K562 (cell line): Measurements from ENCODE around the gene ARHGAP26. TPM values are rescaled to one million over a fixed set of nuclear protein-coding genes. Genes with fewer than 3 reads are reported as not detected.

Source experiments
- ARID2 ChIP-seq: fragments of 450-650 bp; IDR thresholded peaks from 2 replicates; pipeline ENCODE4 v1.6.1; 2017; ENCODE audit warnings: antibody characterized with exemption, mild to moderate bottlenecking
- ARNT ChIP-seq, 2 experiments: fragments of 450-650 bp; IDR thresholded peaks; 2 replicates each; pipeline ENCODE4 v1.6.1; 2016; ENCODE audit warnings: mild to moderate bottlenecking in 1 of 2
- ATF4 ChIP-seq: fragments of 450-650 bp; formaldehyde crosslinking; IDR thresholded peaks from 2 replicates; pipeline ENCODE4 v1.4.0; 2022; ENCODE audit warnings: mild to moderate bottlenecking, moderate library complexity
- BCL6 ChIP-seq: fragments of 250-450 bp; sonication (Bioruptor Pico); IDR thresholded peaks from 2 replicates; pipeline ENCODE4 v1.4.0; 2020
- CBFA2T2 ChIP-seq: fragments of 450-650 bp; conservative IDR thresholded peaks from 2 replicates; pipeline ENCODE4 v1.6.1; 2017; ENCODE audit warnings: mild to moderate bottlenecking
- MED1 ChIP-seq: sonication (generic); formaldehyde crosslinking; IDR thresholded peaks from 2 replicates; pipeline ENCODE4 v1.8.1; 2023; ENCODE audit warnings: missing genetic modification reagents, borderline replicate concordance
- MTA2 ChIP-seq: fragments of 450-650 bp; IDR thresholded peaks from 2 replicates; pipeline ENCODE4 v1.6.1; 2016; ENCODE audit warnings: low read depth
- NRF1 ChIP-seq, 2 experiments: fragments of 450-650 bp; IDR thresholded peaks in 1 of 2; conservative IDR thresholded peaks in 1 of 2; 2 replicates each; pipeline ENCODE4 v1.6.1; 2014; ENCODE audit warnings: mild to moderate bottlenecking in 2 of 2
- POLR2B ChIP-seq: fragments of 450-650 bp; IDR thresholded peaks from 2 replicates; pipeline ENCODE4 v1.6.1; 2018; ENCODE audit warnings: low read depth; ENCODE audit not compliant: partially characterized antibody
- POLR3A ChIP-seq: IDR thresholded peaks from 2 replicates; pipeline ENCODE4 v1.6.1; 2011; ENCODE audit warnings: borderline replicate concordance, mild to moderate bottlenecking, moderate library complexity; ENCODE audit not compliant: insufficient read length, insufficient read depth; ENCODE audit errors: extremely low read depth
- RAD21 ChIP-seq, 2 experiments: fragments of 250-450 bp in 1 of 2; fragments of 450-650 bp in 1 of 2; sonication (Bioruptor Pico) in 1 of 2; formaldehyde crosslinking in 1 of 2; IDR thresholded peaks in 1 of 2; conservative IDR thresholded peaks in 1 of 2; 2 replicates each; pipeline versions ENCODE4 v1.4.0 to v1.8.0; 2020 to 2022; ENCODE audit warnings: mild to moderate bottlenecking in 2 of 2, moderate library complexity in 1 of 2
- STAT6 ChIP-seq: sonication (generic); formaldehyde crosslinking; IDR thresholded peaks from 2 replicates; pipeline ENCODE4 v1.8.1; 2023; ENCODE audit warnings: mild to moderate bottlenecking, missing genetic modification reagents
- TCF7 ChIP-seq: sonication (generic); IDR thresholded peaks from 2 replicates; pipeline ENCODE4 v1.6.1; 2016; ENCODE audit warnings: antibody characterized with exemption, borderline replicate concordance
- UBTF ChIP-seq, 2 experiments: IDR thresholded peaks; 2 replicates each; pipeline ENCODE4 v1.6.1; 2012; ENCODE audit warnings: improper control_type of control experiment in 2 of 2, low read depth in 2 of 2, low read length in 2 of 2, borderline replicate concordance in 1 of 2
- ZFP1 ChIP-seq: fragments of 450-650 bp; formaldehyde crosslinking; IDR thresholded peaks from 2 replicates; pipeline ENCODE4 v1.4.0; 2020; ENCODE audit warnings: mild to moderate bottlenecking, mixed read lengths
- ZNF436 ChIP-seq: fragments of 250-450, 450-650 bp; sonication (Bioruptor Pico); formaldehyde crosslinking; IDR thresholded peaks from 2 replicates; pipeline ENCODE4 v1.7.0; 2020; ENCODE audit warnings: mild to moderate bottlenecking
- ZNF512 ChIP-seq: IDR thresholded peaks from 2 replicates; pipeline ENCODE4 v1.6.1; 2016; ENCODE audit warnings: missing genetic modification characterization, missing compliant biosample characterization
- ZNF740 ChIP-seq, 3 experiments: fragments of 200-800 bp in 1 of 3; sonication (Bioruptor generic) in 1 of 3; sonication (generic) in 1 of 3; formaldehyde crosslinking in 1 of 3; IDR thresholded peaks; 2 replicates each; pipeline versions ENCODE4 v1.6.1 to v1.8.0; 2016 to 2022; ENCODE audit warnings: mild to moderate bottlenecking in 2 of 3, missing compliant biosample characterization in 2 of 3, missing genetic modification characterization in 2 of 3, missing genetic modification reagents in 1 of 3
- polyA plus RNA-seq, 8 experiments: library from polyadenylated mRNA; depleted of rRNA in 4 of 8; stranded (reverse) in 5 of 8; unstranded in 3 of 8; fragments of >200 nt; fragmentation: Nextera tagmentation in 2 of 8; fragmentation: Illumina TruSeq in 1 of 8; extraction: Ambion mirVana in 2 of 8; extraction: Trizol in 1 of 8; gene quantifications; 2 replicates each; pipeline versions ENCODE4 v1.2.1 to v1.2.3, GENCODE V29; 2011 to 2014; ENCODE audit warnings: inconsistent platforms in 1 of 8, missing spikeins in 1 of 8
- total RNA-seq, 7 experiments: library from RNA; depleted of rRNA in 6 of 7; stranded (reverse); fragments of >200 nt in 6 of 7; fragmentation: Illumina TruSeq in 2 of 7; extraction: Trizol in 2 of 7; gene quantifications; 2 replicates each; pipeline versions ENCODE4 v1.2.1 to v1.2.3, GENCODE V29; 2011 to 2021; ENCODE audit warnings: low replicate concordance in 1 of 7

The ARHGAP26 gene
- total and polyA plus RNA-seq, 9 of the 15 experiments (the other 6 are each of a cell fraction or from before 2014, with no cell fraction given) = 0.13 to 1.1 (median 0.55) TPM

GRCh38 chr5:143245929-143246561 is 475.9 kb downstream of the ARHGAP26 start (continued):
- no peak for TF ChIP-seq TCF7
- TF ChIP-seq MTA2 = peak; percentile 46
- TF ChIP-seq CBFA2T2 = peak; percentile 92
- no peak for TF ChIP-seq ZNF512 (tag)
- TF ChIP-seq ZNF740 (CRISPR knock-in tag; IDR thresholded peaks at IDR 0.05) = no peak
- no peak for TF ChIP-seq ZNF740 (tag; IDR thresholded peaks at IDR 0.05)
- 0 out of 4 replicates have a peak, but pooled peaks of 1 of the 2 experiments have one; percentile 5 for TF ChIP-seq RAD21 (CRISPR knock-in tag; conservative IDR thresholded peaks at IDR 0.05 in 1 of 2, IDR thresholded peaks at IDR 0.05 in 1 of 2)
- TF ChIP-seq ZFP1 (CRISPR knock-in tag) = no peak
- no peak for TF ChIP-seq ARID2
- TF ChIP-seq ATF4 (CRISPR knock-in tag) = no peak; the same call in 1 of the 2 replicates
- peak; percentile 18 to 26; a peak in 2 of 4 replicates for TF ChIP-seq ARNT (IDR thresholded peaks at IDR 0.05)
- no peak for TF ChIP-seq MED1 (CRISPR knock-in tag)
- no peak for TF ChIP-seq POLR2B
- no peak for TF ChIP-seq UBTF (IDR thresholded peaks at IDR 0.05; ENCODE audit: borderline replicate concordance in 1 of 2, low read depth in 2 of 2, low read length in 2 of 2)
- TF ChIP-seq POLR3A = no peak
- TF ChIP-seq NRF1 (conservative IDR thresholded peaks at IDR 0.05 in 1 of 2, IDR thresholded peaks at IDR 0.05 in 1 of 2) = no peak; a peak in 1 of 4 replicates
- TF ChIP-seq ZNF436 = no peak
- no peak for TF ChIP-seq BCL6 (CRISPR knock-in tag)
- TF ChIP-seq STAT6 (CRISPR knock-in tag) = no peak
